IMR-90 (cell line): Measurements from ENCODE around the gene ADRA1B. TPM values are rescaled to one million over a fixed set of nuclear protein-coding genes. Genes with fewer than 3 reads are reported as not detected.

Experiments
- ATAC-seq: fragments of 200-7000 bp; cut with Tn5 transposase; 2 replicates; pipeline ENCODE4 v1.9.1; 2020; ENCODE audit warnings: low read depth, mild to moderate bottlenecking, moderate library complexity
- BruUV-seq: library from RNA; stranded (reverse); fragments of 400-500 nt; replicated peaks from 2 replicates; lab custom pipeline; 2021; lab: Mats Ljungman, UMichigan
- CTCF ChIA-PET: fragments of 300-600 bp; formaldehyde crosslinking; extraction: SDS; loops from one replicate; lab custom pipeline; 2021; ENCODE audit warnings: antibody characterized with exemption; lab: Yijun Ruan, JAX
- POLR2A ChIA-PET: fragments of 300-600 bp; sonication (Branson Sonifier 250); formaldehyde crosslinking; loops from one replicate; lab custom pipeline; 2022; ENCODE audit warnings: antibody characterized with exemption; ENCODE audit not compliant: unreplicated experiment; lab: Charles Lee
- DNase-seq: peaks from one replicate; pipeline ENCODE4 v3.0.0; 2013
- H2AFZ ChIP-seq: replicated peaks from 2 replicates; pipeline ENCODE3; 2013; ENCODE audit warnings: low read length, mild to moderate bottlenecking; ENCODE audit not compliant: poor library complexity
- H2AK5ac ChIP-seq: 2 replicates; pipeline ENCODE4 v1.6.1; 2013; ENCODE audit warnings: low read depth, low read length, inconsistent platforms
- H2AK9ac ChIP-seq: replicated peaks from 2 replicates; pipeline ENCODE3; 2013; ENCODE audit warnings: mild to moderate bottlenecking, low read depth, low read length, moderate library complexity; ENCODE audit not compliant: poor library complexity
- H2BK120ac ChIP-seq: 2 replicates; pipeline ENCODE4 v1.6.1; 2013; ENCODE audit warnings: low read depth, low read length, inconsistent platforms
- H2BK15ac ChIP-seq: 3 replicates; pipeline ENCODE4 v1.6.1; 2013; ENCODE audit warnings: low read depth, low read length, inconsistent platforms
- H2BK20ac ChIP-seq: 2 replicates; pipeline ENCODE4 v1.6.1; 2013; ENCODE audit warnings: low read depth, mild to moderate bottlenecking, inconsistent platforms, low read length, moderate library complexity
- H2BK5ac ChIP-seq: 2 replicates; pipeline ENCODE4 v1.6.1; 2013; ENCODE audit warnings: mild to moderate bottlenecking, low read depth, low read length, inconsistent platforms; ENCODE audit not compliant: poor library complexity, severe bottlenecking
- H3K14ac ChIP-seq: replicated peaks from 2 replicates; pipeline ENCODE4 v1.6.1; 2013; ENCODE audit warnings: low read depth, low read length, inconsistent platforms
- H3K18ac ChIP-seq: 2 replicates; pipeline ENCODE4 v1.6.1; 2013; ENCODE audit warnings: low read depth, low read length, control low read depth
- H3K23ac ChIP-seq: 2 replicates; pipeline ENCODE4 v1.6.1; 2013; ENCODE audit warnings: low read depth, low read length, inconsistent platforms
- H3K27ac ChIP-seq: 2 replicates; pipeline ENCODE4 v1.5.1; 2013; ENCODE audit warnings: mild to moderate bottlenecking, control low read depth, low read length; ENCODE audit not compliant: insufficient read depth
- H3K27me3 ChIP-seq: 2 replicates; pipeline ENCODE4 v1.6.1; 2013; ENCODE audit warnings: low read length; ENCODE audit not compliant: control insufficient read depth, insufficient read depth
- H3K36me3 ChIP-seq: 2 replicates; pipeline ENCODE4 v1.6.1; 2013; ENCODE audit warnings: low read length, mixed read lengths; ENCODE audit not compliant: control insufficient read depth, insufficient read depth
- H3K4ac ChIP-seq: 2 replicates; pipeline ENCODE4 v1.6.1; 2013; ENCODE audit warnings: low read depth, low read length, inconsistent platforms
- H3K4me1 ChIP-seq: 2 replicates; pipeline ENCODE4 v1.6.1; 2013; ENCODE audit warnings: low read length, mixed read lengths; ENCODE audit not compliant: control insufficient read depth, insufficient read depth
- H3K4me2 ChIP-seq: 2 replicates; pipeline ENCODE4 v1.6.1; 2013; ENCODE audit warnings: low read depth, mild to moderate bottlenecking, control low read depth, low read length, moderate library complexity
- H3K4me3 ChIP-seq: 2 replicates; pipeline ENCODE4 v1.5.1; 2013; ENCODE audit warnings: low read depth, mild to moderate bottlenecking, control low read depth, low read length, moderate library complexity; ENCODE audit not compliant: insufficient read depth
- H3K56ac ChIP-seq: 2 replicates; pipeline ENCODE4 v1.6.1; 2013; ENCODE audit warnings: low read length, inconsistent platforms; ENCODE audit not compliant: insufficient read depth; ENCODE audit errors: extremely low read depth
- H3K79me1 ChIP-seq, 2 experiments: 2 replicates each; pipeline ENCODE4 v1.6.1; 2013; ENCODE audit warnings: low read length in 2 of 2, inconsistent platforms in 1 of 2, low read depth in 1 of 2
- H3K9ac ChIP-seq: 2 replicates; pipeline ENCODE4 v1.6.1; 2013; ENCODE audit warnings: low read depth, low read length, control low read depth
- H3K9me1 ChIP-seq: 2 replicates; pipeline ENCODE4 v1.6.1; 2013; ENCODE audit warnings: low read length, inconsistent platforms; ENCODE audit not compliant: insufficient read depth
- H3K9me3 ChIP-seq: 2 replicates; pipeline ENCODE4 v1.6.1; 2013; ENCODE audit warnings: low read length; ENCODE audit not compliant: control insufficient read depth, insufficient read depth
- H4K20me1 ChIP-seq: 2 replicates; pipeline ENCODE4 v1.6.1; 2013; ENCODE audit warnings: low read length, inconsistent platforms; ENCODE audit not compliant: insufficient read depth
- H4K5ac ChIP-seq: 2 replicates; pipeline ENCODE4 v1.6.1; 2013; ENCODE audit warnings: mild to moderate bottlenecking, low read depth, low read length, control low read depth
- H4K8ac ChIP-seq, 2 experiments: 2 replicates each; pipeline ENCODE4 v1.6.1; 2013; ENCODE audit warnings: low read depth in 2 of 2, low read length in 2 of 2, control low read depth in 1 of 2, inconsistent platforms in 1 of 2
- H4K91ac ChIP-seq: 2 replicates; pipeline ENCODE4 v1.6.1; 2013; ENCODE audit warnings: low read depth, low read length, inconsistent platforms; ENCODE audit not compliant: insufficient read depth
- CEBPB ChIP-seq: IDR thresholded peaks from 2 replicates; pipeline ENCODE4 v1.6.1; 2012; ENCODE audit warnings: low read depth, low read length, improper control_type of control experiment
- CTCF ChIP-seq: conservative IDR thresholded peaks from 2 replicates; pipeline ENCODE4 v1.5.1; 2012; ENCODE audit warnings: mild to moderate bottlenecking, low read depth, low read length, improper control_type of control experiment
- ELK1 ChIP-seq: fragments of 150-350 bp; IDR thresholded peaks from 2 replicates; pipeline ENCODE4 v1.6.1; 2016; ENCODE audit warnings: low read depth, mild to moderate bottlenecking, low read length, moderate library complexity, borderline replicate concordance
- FOS ChIP-seq: fragments of 150-350 bp; IDR thresholded peaks from 2 replicates; pipeline ENCODE4 v1.6.1; 2016; ENCODE audit warnings: low read depth, low read length
- MAZ ChIP-seq: IDR thresholded peaks from 2 replicates; pipeline ENCODE4 v1.6.1; 2012; ENCODE audit warnings: low read depth, mild to moderate bottlenecking, low read length, improper control_type of control experiment, moderate library complexity, borderline replicate concordance
- MXI1 ChIP-seq: IDR thresholded peaks from 2 replicates; pipeline ENCODE4 v1.6.1; 2012; ENCODE audit warnings: low read depth, mild to moderate bottlenecking, low read length, moderate library complexity, borderline replicate concordance
- POLR2A ChIP-seq: IDR thresholded peaks from 2 replicates; pipeline ENCODE4 v1.6.1; 2012; ENCODE audit warnings: mild to moderate bottlenecking, low read depth, low read length
- RAD21 ChIP-seq: IDR thresholded peaks from 2 replicates; pipeline ENCODE4 v1.6.1; 2012; ENCODE audit warnings: low read length, improper control_type of control experiment
- WGBS, 2 experiments: methylation state at CpG; one replicate each; pipeline versions ENCODE4 v1.1.5 to v1.1.7; 2013; ENCODE audit warnings: missing lambda C conversion rate in 2 of 2; ENCODE audit not compliant: insufficient read length in 1 of 2; ENCODE audit errors: extremely low coverage in 2 of 2; 5-methylcytosine and 5-hydroxymethylcytosine counted together
- dilution Hi-C: fragments of 300-500 bp; cut with HindIII; formaldehyde crosslinking; loops from one replicate; pipeline ENCODE4 v1.14.3; 2018; ENCODE audit warnings: low sequenced_read_pairs; ENCODE audit not compliant: unreplicated experiment
- in situ Hi-C: fragments of 300-500 bp; cut with MboI; formaldehyde crosslinking; loops from 3 replicates; pipeline ENCODE4 v1.14.3; 2019; ENCODE audit warnings: low sequenced_read_pairs, inconsistent platforms, mixed read lengths
- intact Hi-C: fragments of 100-400 bp; cut with micrococcal nuclease; formaldehyde crosslinking; loops from 2 replicates; pipeline ENCODE4 v1.10.0; 2022
- polyA plus RNA-seq, 3 experiments: library from polyadenylated mRNA; depleted of rRNA; stranded (reverse); fragments of >200 nt; gene quantifications; 2 replicates each; pipeline ENCODE4 v1.2.3, GENCODE V29; 2012; ENCODE audit warnings: low replicate concordance in 1 of 3
- total RNA-seq: library from RNA; depleted of rRNA; stranded (reverse); fragments of >200 nt; gene quantifications from 2 replicates; pipeline ENCODE4 v1.2.3, GENCODE V29; 2012

Gene ADRA1B
- total and polyA plus RNA-seq, 2 of the 4 experiments (the other 2 are of a cell fraction): 0.18 to 1.5 TPM

GRCh38 chr5:159890141-159890540 is 26.1 kb upstream of the ADRA1B start:
- Histone ChIP-seq H3K36me3 (no peaks in the 10 kb centered on the region), H3K4me3 (no peak overlapping the region), H3K9me1 (peaks cover 9% of the 10 kb centered on the region; the same call in 1 of the 2 replicates), H3K4me1 (peaks cover 11% of the 10 kb centered on the region), H4K8ac (no peak overlapping the region), H2AK5ac (no peak overlapping the region), H4K20me1 (no peaks in the 10 kb centered on the region), H3K27me3 (peaks cover 11% of the 10 kb centered on the region), H2BK5ac (no peak overlapping the region), H3K56ac (no peak overlapping the region), H2BK120ac (no peak overlapping the region), H3K79me1 (no peaks in the 10 kb centered on the region), H3K4ac (no peak overlapping the region), H3K4me2 (no peak overlapping the region), H3K9me3 (peaks cover 4% of the 10 kb centered on the region), H3K23ac (no peak overlapping the region), H3K9ac (no peak overlapping the region), H2AFZ (no peak overlapping the region), H3K27ac (no peak overlapping the region), H2BK20ac (no peak overlapping the region), H4K91ac (no peak overlapping the region), H4K5ac (no peak overlapping the region), H3K14ac (no peak overlapping the region), H3K18ac (no peak overlapping the region), H2AK9ac (no peak overlapping the region), H2BK15ac (no peak overlapping the region)
- intact Hi-C loops: loop anchor here (5.0 kb wide), 1 partner anchor 123 kb away; no protein-coding TSS in a partner anchor
- DNase-seq (no peak), ATAC-seq (no peak)
- in situ Hi-C loops: no loop called here
- TF ChIP-seq ELK1 (no peak), RAD21 (no peak), CTCF (no peak), MAZ (no peak), CEBPB (no peak), FOS (no peak), POLR2A (no peak), MXI1 (no peak)
- no TSS peak for BruUV-seq
- dilution Hi-C loops: no loop called here
- ChIA-PET CTCF (no interaction called here), POLR2A (no interaction called here)
- WGBS, 2 experiments: no CpG with 5 or more reads among the region's 1 CpG
